CD4-positive, alpha-beta memory T cell (primary cell): ENCODE results near the gene INMT. TPM values are rescaled to one million over a fixed set of nuclear protein-coding genes. Genes with fewer than 3 reads are reported as not detected.

Source experiments
- CTCF ChIA-PET: fragments of 350-600 bp; sonication (Branson Sonifier 250); formaldehyde crosslinking; loops from one replicate; lab custom pipeline; 2021; ENCODE audit warnings: inconsistent platforms; ENCODE audit not compliant: partially characterized antibody; lab: Charles Lee
- POLR2A ChIA-PET: fragments of 350-600 bp; sonication (Branson Sonifier 250); formaldehyde crosslinking; loops from one replicate; lab custom pipeline; 2021; ENCODE audit not compliant: partially characterized antibody; lab: Charles Lee
- DNase-seq, 5 donors: peaks; one replicate each; pipeline versions ENCODE4 v3.0.0 to v3.0.0-alpha.2; 2020 to 2022; ENCODE audit warnings: mixed read lengths in 1 of 5
- H3K27ac ChIP-seq: one replicate; pipeline ENCODE4 v1.7.0; 2013; ENCODE audit warnings: low read depth, low read length
- H3K27me3 ChIP-seq: 2 replicates; pipeline ENCODE4 v1.7.0; 2013; ENCODE audit warnings: mild to moderate bottlenecking, low read length, moderate library complexity; ENCODE audit not compliant: insufficient read depth
- H3K36me3 ChIP-seq: 2 replicates; pipeline ENCODE4 v1.7.0; 2013; ENCODE audit warnings: mild to moderate bottlenecking, low read length, moderate library complexity; ENCODE audit not compliant: insufficient read depth
- H3K4me1 ChIP-seq: 2 replicates; pipeline ENCODE4 v1.7.0; 2013; ENCODE audit warnings: mild to moderate bottlenecking, low read length, moderate library complexity; ENCODE audit not compliant: insufficient read depth
- H3K4me3 ChIP-seq, 2 donors: one replicate each; pipeline ENCODE4 v1.7.0; 2013; ENCODE audit warnings: low read length in 2 of 2, mild to moderate bottlenecking in 1 of 2
- H3K9me3 ChIP-seq, 2 donors: one replicate each; pipeline ENCODE4 v1.7.0; 2013; ENCODE audit warnings: low read length in 2 of 2, control low read depth in 1 of 2; ENCODE audit not compliant: control insufficient read depth in 1 of 2
- H3K27ac Mint-ChIP-seq, 7 donors: one replicate each; pipeline ENCODE4 v1.8.0; 2020 to 2021; ENCODE audit warnings: mixed read lengths in 7 of 7, mild to moderate bottlenecking in 6 of 7, inconsistent platforms in 3 of 7, moderate library complexity in 3 of 7
- H3K27me3 Mint-ChIP-seq, 2 donors: one replicate each; pipeline ENCODE4 v1.8.0; 2020 to 2021; ENCODE audit warnings: mixed read lengths in 2 of 2
- H3K36me3 Mint-ChIP-seq, 2 donors: one replicate each; pipeline ENCODE4 v1.8.0; 2020 to 2021; ENCODE audit warnings: mixed read lengths in 2 of 2, inconsistent platforms in 1 of 2, mild to moderate bottlenecking in 1 of 2
- H3K4me1 Mint-ChIP-seq, 4 donors: one replicate each; pipeline ENCODE4 v1.8.0; 2020 to 2021; ENCODE audit warnings: mixed read lengths in 4 of 4, mild to moderate bottlenecking in 1 of 4
- H3K4me3 Mint-ChIP-seq, 8 donors: one replicate each; pipeline ENCODE4 v1.8.0; 2020 to 2021; ENCODE audit warnings: mixed read lengths in 8 of 8, mild to moderate bottlenecking in 7 of 8, moderate library complexity in 6 of 8, inconsistent platforms in 3 of 8
- H3K9me3 Mint-ChIP-seq, 8 donors: one replicate each; pipeline ENCODE4 v1.8.0; 2020 to 2021; ENCODE audit warnings: mixed read lengths in 8 of 8, mild to moderate bottlenecking in 5 of 8, inconsistent platforms in 3 of 8, moderate library complexity in 1 of 8
- intact Hi-C: fragments of 100-400 bp; cut with micrococcal nuclease; formaldehyde crosslinking; loops from one replicate; pipeline ENCODE4 v1.15.1; 2023
- polyA plus RNA-seq, 2 donors: library from polyadenylated mRNA; unstranded; fragments of 300-500 nt; fragmentation: Illumina TruSeq; gene quantifications; one replicate each; pipeline ENCODE4 v1.2.3, GENCODE V29; 2021
- total RNA-seq, 2 experiments: library from RNA; stranded (reverse); gene quantifications; one replicate each; pipeline ENCODE4 v1.2.3, GENCODE V29; 2021

Gene INMT
- total and polyA plus RNA-seq, 4 experiments from 2014 or later, result 0.22 to 1.2 (median 0.82) TPM

DNA sequence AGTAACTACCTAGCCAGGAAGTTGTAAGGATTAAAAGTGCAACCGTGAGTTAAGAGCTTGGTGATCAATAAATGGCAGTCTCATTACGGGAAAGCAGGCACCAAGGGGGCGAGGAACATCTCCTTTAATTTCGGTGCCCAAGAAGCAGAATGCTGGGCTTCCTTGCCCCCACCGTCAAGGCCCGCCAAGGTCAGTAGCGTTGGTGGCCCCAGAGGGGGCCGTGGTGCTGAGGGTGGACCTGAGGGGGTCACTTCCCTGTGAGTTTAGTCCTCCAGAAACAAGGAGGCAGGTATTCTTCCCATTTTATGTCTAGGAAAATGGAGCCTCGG is 18.9 kb downstream of the INMT start:
- Histone ChIP-seq H3K9me3 (no peaks in the 10 kb centered on the region), H3K27ac (no peak overlapping the region), H3K4me3 (peak overlapping the region in 1 of 2 donors; percentile 76), H3K27me3 (no peaks in the 10 kb centered on the region), H3K36me3 (no peaks in the 10 kb centered on the region), H3K4me1 (peaks cover 11% of the 10 kb centered on the region)
- no peaks in the 10 kb centered on the region for H3K9me3 Mint-ChIP-seq
- H3K4me1 Mint-ChIP-seq, result peaks cover 7 to 14% (median 9%) of the 10 kb centered on the region in 4 donors
- peak overlapping the region in 6 of 7 donors; percentile 16 to 70 (median 62) for H3K27ac Mint-ChIP-seq
- no peak for DNase-seq
- peaks cover 0 to 2% of the 10 kb centered on the region in 2 donors for H3K36me3 Mint-ChIP-seq
- POLR2A ChIA-PET, result no interaction called here
- no peaks in the 10 kb centered on the region for H3K27me3 Mint-ChIP-seq
- H3K4me3 Mint-ChIP-seq, result peak overlapping the region; percentile 77 to 95 (median 84)
- CTCF ChIA-PET, result interaction anchor here (1.0 kb wide), 1 partner anchor 32 kb away, joined by 3 read pairs; no protein-coding TSS in a partner anchor
- intact Hi-C loops, result no loop called here

DNA sequence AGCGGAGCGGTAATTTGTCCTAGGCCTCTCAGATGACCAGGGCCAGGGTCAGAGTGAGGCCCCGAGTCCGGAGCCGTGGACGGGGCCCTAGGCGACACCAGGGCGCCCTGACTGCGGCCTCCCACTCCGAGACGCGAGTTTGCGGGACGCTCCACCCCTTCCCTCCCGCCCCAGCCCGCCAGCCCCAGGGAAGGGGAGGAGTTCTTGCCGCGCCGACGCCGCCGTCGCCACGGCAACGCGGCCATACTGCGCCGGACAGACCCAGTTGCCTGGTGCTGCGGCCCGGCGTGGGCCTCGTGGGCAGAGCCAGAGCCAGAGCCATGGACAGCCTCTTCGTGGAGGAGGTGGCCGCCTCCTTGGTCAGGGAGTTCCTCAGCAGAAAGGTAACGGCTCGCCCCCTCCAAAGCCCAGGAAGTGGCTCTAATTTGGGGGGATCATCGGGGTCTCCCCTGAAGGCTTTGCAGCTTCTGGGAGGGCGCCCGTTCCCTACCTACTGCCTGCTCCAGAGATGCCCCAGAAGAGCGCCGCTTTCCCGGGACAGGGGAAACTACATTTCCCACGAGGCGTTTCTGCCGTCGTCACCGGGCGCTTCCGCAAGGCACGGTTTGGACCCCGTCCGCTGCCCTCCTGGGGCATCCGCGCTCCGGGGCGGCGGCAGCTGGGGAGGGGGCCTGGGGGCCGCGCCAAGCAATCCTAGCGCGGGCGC is 19.4 kb downstream of the INMT start, which contains the start of gene MINDY4:
MINDY4 (plus strand) TSS at position 244 of the 706 bp plus-strand sequence; CDS start at position 321, 77 bp downstream.
- Mint-ChIP-seq H3K9me3 (no peaks in the 10 kb centered on the region), H3K27me3 (no peaks in the 10 kb centered on the region), H3K36me3 (peaks cover 0 to 2% of the 10 kb centered on the region in 2 donors), H3K27ac (peak within 1 kb of the TSS; percentile 58 to 95 (median 86)), H3K4me1 (peaks cover 7 to 14% (median 9%) of the 10 kb centered on the region in 4 donors), H3K4me3 (peak within 1 kb of the TSS; percentile 81 to 98 (median 90))
- ChIA-PET CTCF (interaction anchor here (1.0 kb wide), 1 partner anchor 32 kb away, joined by 3 read pairs; no protein-coding TSS in a partner anchor), POLR2A (interaction anchor here (0.9 to 1.5 kb wide), 3 partner anchors 33 to 177 kb away, joined by 4 to 5 read pairs (median 4); partner anchors contain the start of gene GARS1)
- Histone ChIP-seq H3K9me3 (no peaks in the 10 kb centered on the region), H3K27ac (peak within 1 kb of the TSS; percentile 55), H3K27me3 (no peaks in the 10 kb centered on the region), H3K4me1 (peaks cover 11% of the 10 kb centered on the region), H3K4me3 (peak within 1 kb of the TSS; percentile 66 to 76), H3K36me3 (no peaks in the 10 kb centered on the region)
- peak; percentile 55 to 62 (median 57) for DNase-seq
- intact Hi-C loops, result no loop called here

DNA sequence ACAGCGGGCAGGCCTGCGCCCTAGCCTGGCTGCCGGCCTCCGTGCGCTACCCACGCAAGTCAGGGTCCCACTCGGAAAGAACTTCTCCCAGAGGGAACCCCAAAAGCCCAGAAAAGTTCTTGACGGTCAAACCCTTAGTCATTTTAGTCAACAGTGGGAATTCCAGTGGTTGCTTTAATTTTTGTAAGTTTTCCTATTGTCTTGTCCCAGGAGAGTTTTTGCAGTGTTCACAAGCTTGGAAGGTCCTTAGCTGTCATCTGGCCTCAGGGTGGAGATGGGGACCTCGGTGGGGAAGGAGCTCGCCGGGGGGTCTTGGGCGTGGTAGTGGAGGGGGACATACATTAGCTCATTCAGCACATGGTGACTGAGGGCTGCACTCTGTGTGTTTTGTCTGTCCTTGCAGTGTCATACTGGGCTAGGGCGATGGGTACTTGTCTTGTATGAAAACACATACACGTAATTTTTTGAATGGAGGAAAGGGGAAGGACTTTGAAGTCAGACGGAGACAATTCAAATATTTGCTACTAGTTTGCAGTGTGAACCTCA is 20.0 kb downstream of the INMT start:
- H3K36me3 Mint-ChIP-seq, result peaks cover 0 to 2% of the 10 kb centered on the region in 2 donors
- CTCF ChIA-PET, result no interaction called here
- H3K27ac Mint-ChIP-seq, result peak overlapping the region in 6 of 7 donors; percentile 62 to 95 (median 88)
- no peaks in the 10 kb centered on the region for H3K36me3 ChIP-seq
- intact Hi-C loops, result no loop called here
- peak overlapping the region; percentile 66 to 76 for H3K4me3 ChIP-seq
- no peaks in the 10 kb centered on the region for H3K27me3 ChIP-seq
- H3K9me3 ChIP-seq, result no peaks in the 10 kb centered on the region
- H3K27me3 Mint-ChIP-seq, result no peaks in the 10 kb centered on the region
- peaks cover 11% of the 10 kb centered on the region for H3K4me1 ChIP-seq
- no peaks in the 10 kb centered on the region for H3K9me3 Mint-ChIP-seq
- peaks cover 7 to 14% (median 9%) of the 10 kb centered on the region in 4 donors for H3K4me1 Mint-ChIP-seq
- H3K4me3 Mint-ChIP-seq, result peak overlapping the region; percentile 80 to 98 (median 90)
- POLR2A ChIA-PET, result interaction anchor here (0.9 to 1.5 kb wide), 3 partner anchors 33 to 178 kb away, joined by 4 to 5 read pairs (median 4); partner anchors contain the start of gene GARS1
- DNase-seq, result no peak
- peak overlapping the region; percentile 55 for H3K27ac ChIP-seq

DNA sequence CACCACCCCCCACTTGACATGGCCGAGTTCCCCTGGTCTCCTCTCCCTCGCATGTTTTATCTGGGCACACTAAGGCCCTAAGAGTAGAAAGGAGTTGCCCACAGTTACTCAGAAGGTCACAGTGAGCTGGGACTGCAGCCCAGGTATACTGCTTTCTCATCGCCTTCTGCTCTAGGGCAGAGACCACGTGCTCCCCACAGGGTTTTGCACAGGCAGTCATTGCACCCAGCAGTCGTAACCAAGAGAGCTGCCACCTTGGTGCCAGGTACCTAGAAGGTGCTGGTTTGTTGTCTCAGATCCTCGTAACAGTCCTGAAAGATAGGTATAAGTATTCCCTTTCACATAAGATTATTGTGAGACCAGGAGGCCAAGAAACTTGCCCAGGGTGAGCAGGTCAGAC is 21.0 kb downstream of the INMT start:
- Mint-ChIP-seq H3K36me3 (peaks cover 0 to 2% of the 10 kb centered on the region in 2 donors), H3K4me1 (peaks cover 7 to 14% (median 9%) of the 10 kb centered on the region in 4 donors), H3K27ac (no peak overlapping the region), H3K9me3 (no peaks in the 10 kb centered on the region), H3K27me3 (no peaks in the 10 kb centered on the region), H3K4me3 (peak overlapping the region in 5 of 8 donors; percentile 23 to 51 (median 34))
- Histone ChIP-seq H3K4me1 (peaks cover 11% of the 10 kb centered on the region), H3K36me3 (no peaks in the 10 kb centered on the region), H3K4me3 (no peak overlapping the region), H3K27ac (no peak overlapping the region), H3K27me3 (no peaks in the 10 kb centered on the region), H3K9me3 (no peaks in the 10 kb centered on the region)
- ChIA-PET CTCF (no interaction called here), POLR2A (interaction anchor here (1.5 kb wide), 2 partner anchors 34 to 46 kb away, joined by 3 to 4 read pairs; no protein-coding TSS in a partner anchor)
- no peak for DNase-seq
- intact Hi-C loops, result no loop called here

DNA sequence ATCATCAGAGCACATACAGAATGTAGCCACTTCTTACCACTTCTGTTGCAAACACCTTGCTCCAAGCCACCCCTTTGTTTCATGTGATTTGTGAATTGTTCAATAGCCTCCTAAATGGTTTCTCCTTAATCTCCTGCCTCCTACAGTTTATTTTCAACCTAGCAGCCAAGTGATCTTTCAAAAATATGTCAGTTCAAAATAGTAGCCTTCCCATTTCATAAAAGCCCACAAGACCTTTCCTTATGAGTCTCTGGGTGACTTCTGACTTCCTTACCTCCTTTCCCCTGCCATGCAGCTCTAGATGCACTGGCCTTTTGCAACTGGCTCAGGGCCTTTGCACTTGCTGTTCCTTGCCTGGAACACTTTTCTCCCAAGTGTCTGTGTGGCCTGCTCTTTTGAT is 24.1 kb downstream of the INMT start:
- Histone ChIP-seq H3K36me3 (no peaks in the 10 kb centered on the region), H3K4me1 (peaks cover 7% of the 10 kb centered on the region), H3K9me3 (no peaks in the 10 kb centered on the region), H3K27me3 (no peaks in the 10 kb centered on the region), H3K27ac (no peak overlapping the region), H3K4me3 (no peak overlapping the region)
- H3K36me3 Mint-ChIP-seq, result peaks cover 2 to 3% of the 10 kb centered on the region in 2 donors
- no peaks in the 10 kb centered on the region for H3K9me3 Mint-ChIP-seq
- H3K27ac Mint-ChIP-seq, result no peak overlapping the region
- ChIA-PET CTCF (interaction anchor here (1.2 to 1.8 kb wide), 2 partner anchors 35 to 49 kb away, joined by 3 read pairs; no protein-coding TSS in a partner anchor), POLR2A (no interaction called here)
- peaks cover 4 to 6% (median 5%) of the 10 kb centered on the region in 4 donors for H3K4me1 Mint-ChIP-seq
- intact Hi-C loops, result no loop called here
- H3K4me3 Mint-ChIP-seq, result no peak overlapping the region
- H3K27me3 Mint-ChIP-seq, result no peaks in the 10 kb centered on the region
- no peak for DNase-seq

DNA sequence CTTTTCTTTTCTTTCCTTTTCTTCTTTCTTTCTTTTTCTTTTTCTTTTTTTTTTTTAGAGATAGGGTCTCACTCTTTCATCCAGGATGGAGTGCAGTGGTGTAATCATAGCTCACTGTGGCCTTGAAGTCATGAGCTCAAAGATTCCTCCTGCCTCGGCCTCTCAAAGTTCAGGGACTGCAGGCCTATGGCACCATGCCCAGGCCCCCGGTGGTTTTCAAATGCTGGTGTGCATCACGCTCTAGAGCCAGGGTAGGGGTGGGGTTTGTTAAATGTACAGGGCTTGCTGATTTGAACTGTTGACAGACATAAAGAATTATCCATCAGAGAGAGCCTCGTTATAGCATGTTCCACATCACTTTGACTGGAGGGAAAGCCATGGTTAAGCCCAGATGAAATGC is 25.0 kb downstream of the INMT start:
- Histone ChIP-seq H3K27ac (no peak overlapping the region), H3K9me3 (no peaks in the 10 kb centered on the region), H3K27me3 (no peaks in the 10 kb centered on the region), H3K36me3 (no peaks in the 10 kb centered on the region), H3K4me3 (no peak overlapping the region), H3K4me1 (peaks cover 4% of the 10 kb centered on the region)
- H3K27me3 Mint-ChIP-seq, result no peaks in the 10 kb centered on the region
- ChIA-PET CTCF (interaction anchor here (1.8 kb wide), 1 partner anchor 50 kb away, joined by 3 read pairs; no protein-coding TSS in a partner anchor), POLR2A (no interaction called here)
- no peaks in the 10 kb centered on the region for H3K9me3 Mint-ChIP-seq
- H3K4me3 Mint-ChIP-seq, result no peak overlapping the region
- intact Hi-C loops, result no loop called here
- H3K4me1 Mint-ChIP-seq, result peaks cover 3 to 4% (median 3%) of the 10 kb centered on the region in 4 donors
- no peak overlapping the region for H3K27ac Mint-ChIP-seq
- no peak for DNase-seq
- peaks cover 1 to 3% of the 10 kb centered on the region in 2 donors for H3K36me3 Mint-ChIP-seq
